GM23338 (cell line): Measurements from ENCODE around the gene TMEM121.

ENCODE experiments used
- CREB1 ChIP-seq: fragments of 250-450 bp; sonication (Bioruptor Pico); IDR thresholded peaks from 2 replicates; pipeline ENCODE4 v1.5.0; 2020; ENCODE audit warnings: low read depth, mild to moderate bottlenecking, moderate library complexity
- CTCF ChIP-seq, 2 experiments: fragments of 200-600 bp in 1 of 2; sonication (generic) in 1 of 2; conservative IDR thresholded peaks; 2 replicates each; pipeline versions ENCODE4 v1.5.1 to v1.6.1; 2016 to 2017; ENCODE audit warnings: antibody characterized with exemption in 2 of 2, low read depth in 2 of 2, mild to moderate bottlenecking in 2 of 2, moderate library complexity in 1 of 2
- EZH2 ChIP-seq: fragments of 200-600 bp; sonication (generic); IDR thresholded peaks from one replicate; pipeline ENCODE4 v1.8.0; 2017; ENCODE audit warnings: antibody characterized with exemption, mild to moderate bottlenecking, low read depth; ENCODE audit not compliant: unreplicated experiment
- EZH2phosphoT487 ChIP-seq: fragments of 200-600 bp; sonication (generic); IDR thresholded peaks from one replicate; pipeline ENCODE4 v1.8.1; 2018; ENCODE audit warnings: antibody characterized with exemption; ENCODE audit not compliant: unreplicated experiment
- NANOG ChIP-seq: IDR thresholded peaks from 2 replicates; pipeline ENCODE4 v1.6.1; 2016; ENCODE audit warnings: antibody characterized with exemption, borderline replicate concordance
- POLR2AphosphoS5 ChIP-seq: IDR thresholded peaks from 2 replicates; pipeline ENCODE4 v1.6.1; 2016; ENCODE audit warnings: antibody characterized with exemption, low read depth
- ZNF331 ChIP-seq: fragments of 250-450 bp; sonication (Bioruptor Pico); IDR thresholded peaks from 2 replicates; pipeline ENCODE4 v1.5.0; 2020; ENCODE audit warnings: low read depth, mild to moderate bottlenecking, moderate library complexity

- no peak for TF ChIP-seq NANOG
- no peak for TF ChIP-seq POLR2AphosphoS5
- TF ChIP-seq CTCF (conservative IDR thresholded peaks at IDR 0.05; ENCODE audit: low read depth in 2 of 2) = no peak
- no peak for TF ChIP-seq CREB1 (CRISPR knock-in tag)
- no peak for TF ChIP-seq EZH2phosphoT487
- no peak for TF ChIP-seq EZH2
- TF ChIP-seq ZNF331 (CRISPR knock-in tag) = no peak
Measured at GRCh38 chr14:105500726-105501101, 25.7 kb upstream of the TMEM121 start.
